ENCODE results near the gene OR13C3.

GRCh38 chr9:104506565-104506964 lies 30.1 kb downstream of the OR13C3 start:
- no peak for TF ChIP-seq POLR2A (IDR thresholded peaks at IDR 0.05)
- TF ChIP-seq CTCF (IDR thresholded peaks at IDR 0.05 in 4 of 5, conservative IDR thresholded peaks at IDR 0.05 in 1 of 5) = no peak
